Measurements from ENCODE around the gene TMEM200A.
"Not testable (repeated sequence)": the region's sequence is repeated elsewhere in the genome, so short reads cannot be mapped to it uniquely, and the experiment has no call there.

Gene TMEM200A

DNA sequence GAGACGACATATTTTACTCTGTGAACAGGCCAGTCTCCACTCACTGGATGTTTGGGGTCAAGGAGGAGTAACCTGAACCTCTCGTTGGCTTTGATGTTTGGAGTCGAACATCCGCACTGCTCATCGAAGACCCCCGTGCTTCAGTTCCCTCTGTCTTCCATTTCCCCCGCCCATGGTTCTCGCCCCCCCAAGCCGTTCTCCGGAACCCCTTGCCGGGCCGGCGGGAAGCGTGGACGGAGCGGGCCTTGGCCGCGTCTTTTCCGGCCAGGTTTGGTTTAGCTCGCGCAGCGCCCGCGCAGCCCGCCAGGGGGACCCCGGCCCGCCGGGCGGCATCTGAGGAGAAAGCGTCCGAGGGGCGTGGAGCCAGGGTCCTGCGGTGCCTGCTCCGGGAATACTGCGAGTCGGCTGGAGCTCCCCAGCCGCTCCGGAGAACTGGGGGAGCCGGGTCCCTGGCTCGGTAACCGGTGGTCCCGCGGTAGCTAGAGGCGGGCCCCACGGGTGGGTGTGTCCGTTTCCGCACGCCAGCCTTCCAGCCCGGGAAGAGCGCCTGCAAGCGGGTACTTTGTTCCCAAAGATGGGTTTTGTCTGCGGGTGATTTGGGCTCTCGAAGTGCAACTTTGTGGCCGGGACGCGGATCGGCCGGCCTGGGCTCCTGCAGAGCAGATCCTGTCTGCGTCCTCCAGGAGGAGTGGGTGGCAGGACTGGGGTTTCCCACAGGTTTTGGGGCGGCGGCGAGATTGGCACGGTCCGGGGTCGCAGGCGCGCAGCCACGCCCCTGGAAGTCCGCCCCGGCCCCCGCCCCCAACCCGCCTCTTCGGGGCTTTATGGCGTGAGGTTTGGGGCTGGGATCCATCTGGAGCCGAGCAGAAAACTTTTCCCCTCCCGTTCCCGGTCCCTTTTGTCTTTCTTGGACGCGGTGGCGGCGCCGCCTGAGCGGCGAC lies at the start of gene TMEM200A:
TMEM200A (plus strand) TSS at position 852 of the 941 bp plus-strand sequence. CDS start 74,406 bp downstream, outside the sequence.
- peaks cover 25% of the 10 kb centered on the region for H3K27me3 ChIP-seq (ENCODE audit: insufficient read depth, insufficient read length)
- no peak for TF ChIP-seq ZNF274 (IDR thresholded peaks at IDR 0.05; ENCODE audit: low read depth, low read length)
- no peak for TF ChIP-seq YY1 (IDR thresholded peaks at IDR 0.05; ENCODE audit: insufficient read depth, insufficient read length)
- TF ChIP-seq SUZ12 (IDR thresholded peaks at IDR 0.05; ENCODE audit: extremely low read depth, insufficient read depth, insufficient read length) = no peak
- no peaks in the 10 kb centered on the region for H3K9me3 ChIP-seq (ENCODE audit: insufficient read depth, low read length)
- peak within 1 kb of the TSS; percentile 80 for H3K9ac ChIP-seq (ENCODE audit: insufficient read length, low read depth)
- DNase-seq (ENCODE audit: low read depth, low spot score) = peak; percentile 68
- H3K4me1 ChIP-seq (ENCODE audit: insufficient read depth, insufficient read length) = no peaks in the 10 kb centered on the region
- peak within 1 kb of the TSS; percentile 60 for H3K4me3 ChIP-seq (ENCODE audit: insufficient read length, low read depth)
- H3K36me3 ChIP-seq (ENCODE audit: insufficient read depth, insufficient read length, low read length) = no peaks in the 10 kb centered on the region

DNA sequence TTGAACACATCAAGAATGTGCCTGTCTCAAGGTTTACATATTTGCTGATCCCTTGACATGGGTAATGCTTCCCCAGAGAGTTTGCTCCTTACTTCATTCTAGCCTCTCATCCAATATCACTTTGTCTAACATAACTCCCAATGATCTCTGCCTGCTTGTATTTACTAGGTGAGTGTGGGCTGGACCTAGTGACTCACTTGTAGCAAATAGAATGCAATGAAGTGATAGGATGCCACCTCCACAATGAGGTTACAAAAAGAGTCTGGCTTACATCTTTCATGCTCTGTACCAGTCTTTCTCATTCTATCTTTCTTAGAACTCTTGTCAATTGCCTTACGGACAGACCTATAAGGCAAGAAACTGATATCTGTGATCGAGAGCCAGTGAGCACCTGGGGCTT lies 44.9 kb upstream of the TMEM200A start:
- Histone ChIP-seq H3K27me3 (ENCODE audit: insufficient read depth, insufficient read length) (no peaks in the 10 kb centered on the region), H3K9ac (ENCODE audit: insufficient read length, low read depth) (no peak overlapping the region), H3K4me1 (ENCODE audit: insufficient read depth, insufficient read length) (no peaks in the 10 kb centered on the region), H3K9me3 (ENCODE audit: insufficient read depth, low read length) (no peaks in the 10 kb centered on the region), H3K36me3 (ENCODE audit: insufficient read depth, insufficient read length, low read length) (no peaks in the 10 kb centered on the region), H3K4me3 (ENCODE audit: insufficient read length, low read depth) (no peak overlapping the region)
- no peak for DNase-seq (ENCODE audit: low read depth, low spot score)
- no peak for TF ChIP-seq YY1 (IDR thresholded peaks at IDR 0.05; ENCODE audit: insufficient read depth, insufficient read length)
- no peak for TF ChIP-seq ZNF274 (IDR thresholded peaks at IDR 0.05; ENCODE audit: low read depth, low read length)
- TF ChIP-seq SUZ12 (IDR thresholded peaks at IDR 0.05; ENCODE audit: extremely low read depth, insufficient read depth, insufficient read length) = no peak

DNA sequence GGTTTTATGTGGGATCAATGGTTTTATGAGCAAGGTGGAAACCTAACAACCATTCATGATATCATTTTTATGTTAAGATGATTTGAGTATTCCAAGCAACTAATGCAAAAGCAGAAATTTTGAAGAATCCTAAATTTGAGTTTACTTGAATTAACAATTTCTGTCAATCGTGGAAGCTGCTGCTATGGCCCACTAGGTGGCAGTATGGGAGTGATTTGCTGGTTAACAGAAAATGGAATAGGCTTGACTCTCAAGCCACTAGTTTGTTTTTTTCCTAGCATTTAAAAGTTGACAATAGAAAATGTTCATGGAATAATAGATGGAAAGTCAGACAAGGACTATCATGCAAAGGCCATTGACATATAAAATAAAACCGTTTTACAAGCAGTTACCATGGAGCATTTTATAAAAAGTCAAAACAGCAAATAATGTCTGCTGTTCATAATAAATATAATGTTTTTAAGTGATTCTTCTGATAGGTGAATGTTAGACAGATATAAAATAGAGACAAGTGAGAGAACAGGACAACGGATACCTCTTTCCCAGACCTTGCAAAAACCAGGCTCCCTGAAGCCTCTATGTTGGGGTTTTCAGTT lies 43.0 kb upstream of the TMEM200A start:
- no peak for TF ChIP-seq SUZ12 (IDR thresholded peaks at IDR 0.05; ENCODE audit: extremely low read depth, insufficient read depth, insufficient read length)
- TF ChIP-seq YY1 (IDR thresholded peaks at IDR 0.05; ENCODE audit: insufficient read depth, insufficient read length) = no peak
- TF ChIP-seq ZNF274 (IDR thresholded peaks at IDR 0.05; ENCODE audit: low read depth, low read length) = no peak
- H3K36me3 ChIP-seq (ENCODE audit: insufficient read depth, insufficient read length, low read length) = no peaks in the 10 kb centered on the region
- no peaks in the 10 kb centered on the region for H3K4me1 ChIP-seq (ENCODE audit: insufficient read depth, insufficient read length)
- H3K27me3 ChIP-seq (ENCODE audit: insufficient read depth, insufficient read length) = no peaks in the 10 kb centered on the region
- no peak overlapping the region for H3K4me3 ChIP-seq (ENCODE audit: insufficient read length, low read depth)
- DNase-seq (ENCODE audit: low read depth, low spot score) = peak; percentile 39
- no peaks in the 10 kb centered on the region for H3K9me3 ChIP-seq (ENCODE audit: insufficient read depth, low read length)
- H3K9ac ChIP-seq (ENCODE audit: insufficient read length, low read depth) = no peak overlapping the region

DNA sequence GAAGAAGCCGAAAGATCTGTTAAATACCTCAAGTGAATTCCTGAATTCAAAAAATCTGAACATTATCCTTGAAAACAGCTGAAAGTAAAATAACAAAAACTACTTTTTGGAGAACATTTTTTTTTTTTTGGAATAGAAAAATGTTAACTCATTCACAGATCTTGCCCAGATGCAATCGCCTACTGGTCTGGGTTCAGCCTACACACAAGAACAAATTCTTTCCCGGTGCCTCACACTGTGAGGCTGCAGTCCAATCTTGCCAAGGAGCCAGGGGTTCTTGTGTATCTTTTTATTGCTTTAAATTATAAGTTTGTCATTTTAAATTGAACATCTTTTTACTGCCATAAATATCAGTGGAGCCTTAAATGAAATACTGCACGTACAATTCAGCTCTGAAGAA lies 41.2 kb upstream of the TMEM200A start:
- no peak overlapping the region for H3K9ac ChIP-seq (ENCODE audit: insufficient read length, low read depth)
- no peak overlapping the region for H3K4me3 ChIP-seq (ENCODE audit: insufficient read length, low read depth)
- no peaks in the 10 kb centered on the region for H3K36me3 ChIP-seq (ENCODE audit: insufficient read depth, insufficient read length, low read length)
- DNase-seq (ENCODE audit: low read depth, low spot score) = no peak
- no peaks in the 10 kb centered on the region for H3K9me3 ChIP-seq (ENCODE audit: insufficient read depth, low read length)
- H3K4me1 ChIP-seq (ENCODE audit: insufficient read depth, insufficient read length) = no peaks in the 10 kb centered on the region
- TF ChIP-seq SUZ12 (IDR thresholded peaks at IDR 0.05; ENCODE audit: extremely low read depth, insufficient read depth, insufficient read length) = no peak
- no peak for TF ChIP-seq ZNF274 (IDR thresholded peaks at IDR 0.05; ENCODE audit: low read depth, low read length)
- no peak for TF ChIP-seq YY1 (IDR thresholded peaks at IDR 0.05; ENCODE audit: insufficient read depth, insufficient read length)
- no peaks in the 10 kb centered on the region for H3K27me3 ChIP-seq (ENCODE audit: insufficient read depth, insufficient read length)

DNA sequence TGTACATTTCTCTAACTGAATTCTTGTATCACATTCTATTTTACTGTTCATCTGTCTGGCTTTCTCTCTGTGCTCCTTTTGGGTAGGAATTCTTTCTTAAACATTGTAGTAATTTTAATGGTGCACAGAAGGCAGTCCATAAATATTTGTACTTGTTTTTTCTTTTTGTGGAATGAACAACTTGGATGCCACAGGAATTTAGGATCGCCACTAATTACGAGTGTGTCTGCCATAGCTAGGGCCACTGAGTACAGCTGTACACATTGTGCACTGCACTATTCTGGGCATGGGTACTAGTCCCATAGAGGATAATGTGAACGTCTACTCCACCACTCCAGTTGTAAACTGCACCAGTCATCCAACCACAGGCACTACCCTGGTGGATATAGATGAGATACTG lies 39.3 kb upstream of the TMEM200A start:
- no peaks in the 10 kb centered on the region for H3K36me3 ChIP-seq (ENCODE audit: insufficient read depth, insufficient read length, low read length)
- no peak overlapping the region for H3K4me3 ChIP-seq (ENCODE audit: insufficient read length, low read depth)
- no peaks in the 10 kb centered on the region for H3K4me1 ChIP-seq (ENCODE audit: insufficient read depth, insufficient read length)
- no peak for DNase-seq (ENCODE audit: low read depth, low spot score)
- no peaks in the 10 kb centered on the region for H3K9me3 ChIP-seq (ENCODE audit: insufficient read depth, low read length)
- no peaks in the 10 kb centered on the region for H3K27me3 ChIP-seq (ENCODE audit: insufficient read depth, insufficient read length)
- no peak overlapping the region for H3K9ac ChIP-seq (ENCODE audit: insufficient read length, low read depth)
- TF ChIP-seq YY1 (IDR thresholded peaks at IDR 0.05; ENCODE audit: insufficient read depth, insufficient read length) = no peak
- TF ChIP-seq SUZ12 (IDR thresholded peaks at IDR 0.05; ENCODE audit: extremely low read depth, insufficient read depth, insufficient read length) = no peak

DNA sequence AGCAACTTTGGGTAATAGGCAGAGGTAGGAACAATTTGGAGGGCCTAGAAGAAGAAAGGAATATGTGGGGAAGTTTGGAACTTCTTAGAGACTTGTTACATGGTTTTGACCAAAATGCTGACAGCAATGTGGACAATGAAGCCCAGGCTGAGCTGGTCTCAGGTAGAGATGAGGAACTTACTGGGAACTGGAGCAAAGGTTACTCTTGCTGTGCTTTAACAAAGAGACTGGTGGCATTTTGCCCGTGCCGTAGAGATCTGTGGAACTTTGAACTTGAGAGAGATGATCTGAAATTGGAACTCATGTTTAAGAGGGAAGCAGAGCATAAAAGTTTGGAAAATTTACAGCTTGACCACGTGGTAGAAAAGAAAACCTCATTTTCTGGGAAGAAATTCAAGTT lies 28.3 kb upstream of the TMEM200A start:
- Histone ChIP-seq H3K4me3 (ENCODE audit: insufficient read length, low read depth) (no peak overlapping the region), H3K4me1 (ENCODE audit: insufficient read depth, insufficient read length) (no peaks in the 10 kb centered on the region), H3K36me3 (ENCODE audit: insufficient read depth, insufficient read length, low read length) (no peaks in the 10 kb centered on the region), H3K9me3 (ENCODE audit: insufficient read depth, low read length) (no peaks in the 10 kb centered on the region), H3K27me3 (ENCODE audit: insufficient read depth, insufficient read length) (no peaks in the 10 kb centered on the region), H3K9ac (ENCODE audit: insufficient read length, low read depth) (no peak overlapping the region)
- no peak for DNase-seq (ENCODE audit: low read depth, low spot score)
- TF ChIP-seq ZNF274 (IDR thresholded peaks at IDR 0.05; ENCODE audit: low read depth, low read length) (no peak), SUZ12 (IDR thresholded peaks at IDR 0.05; ENCODE audit: extremely low read depth, insufficient read depth, insufficient read length) (no peak), YY1 (IDR thresholded peaks at IDR 0.05; ENCODE audit: insufficient read depth, insufficient read length) (no peak)

DNA sequence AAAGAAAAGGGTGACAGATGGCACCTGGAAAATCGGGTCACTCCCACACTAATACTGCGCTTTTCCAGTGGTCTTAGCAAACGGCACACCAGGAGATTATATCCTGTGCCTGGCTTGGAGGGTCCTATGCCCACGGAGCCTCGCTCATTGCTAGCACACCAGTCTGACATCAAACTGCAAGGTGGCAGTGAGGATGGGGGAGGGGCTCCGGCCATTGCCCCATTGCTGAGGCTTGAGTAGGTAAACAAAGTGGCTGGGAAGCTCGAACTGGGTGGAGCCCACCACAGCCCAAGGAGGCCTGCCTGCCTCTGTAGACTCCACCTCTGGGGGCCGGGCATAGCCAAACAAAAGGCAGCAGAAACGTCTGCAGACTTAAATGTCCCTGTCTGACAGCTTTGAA lies 19.5 kb upstream of the TMEM200A start:
- not testable (repeated sequence) for H3K27me3 ChIP-seq (ENCODE audit: insufficient read depth, insufficient read length)

More for the DNA sequence above, 19.5 kb upstream of the TMEM200A start:
- DNase-seq (ENCODE audit: low read depth, low spot score); H3K9ac ChIP-seq (ENCODE audit: insufficient read length, low read depth); H3K36me3 ChIP-seq (ENCODE audit: insufficient read depth, insufficient read length, low read length); H3K4me3 ChIP-seq (ENCODE audit: insufficient read length, low read depth); H3K4me1 ChIP-seq (ENCODE audit: insufficient read depth, insufficient read length): not testable (repeated sequence)
- H3K9me3 ChIP-seq (ENCODE audit: insufficient read depth, low read length) = peaks cover 13% of the 10 kb centered on the region; the same call in 1 of the 2 replicates
